Measurements from ENCODE around the gene FAM13B.

- TF ChIP-seq POLR2A (IDR thresholded peaks at IDR 0.05; ENCODE audit: low read depth) (no peak), CTCF (IDR thresholded peaks at IDR 0.05) (no peak), POLR2AphosphoS5 (IDR thresholded peaks at IDR 0.05) (no peak), EP300 (IDR thresholded peaks at IDR 0.05) (no peak)
These were observed 1.0 kb upstream of the FAM13B start for GRCh38 chr5:138033907-138034306.

Data from esophagus muscularis mucosa (tissue), 4 donors.